HG02840 (cell line): ENCODE measurements around the gene SNX25.
"Not testable (repeated sequence)": the region's sequence is repeated elsewhere in the genome, so short reads cannot be mapped to it uniquely, and the experiment has no call there.

Source experiments
- ATAC-seq: cut with Tn5 transposase; IDR thresholded peaks from one replicate; pipeline ENCODE4 v1.9.1; 2021; ENCODE audit warnings: mild to moderate bottlenecking, moderate library complexity, moderate number of reproducible peaks; ENCODE audit not compliant: unreplicated experiment, low FRiP score

The SNX25 gene

DNA sequence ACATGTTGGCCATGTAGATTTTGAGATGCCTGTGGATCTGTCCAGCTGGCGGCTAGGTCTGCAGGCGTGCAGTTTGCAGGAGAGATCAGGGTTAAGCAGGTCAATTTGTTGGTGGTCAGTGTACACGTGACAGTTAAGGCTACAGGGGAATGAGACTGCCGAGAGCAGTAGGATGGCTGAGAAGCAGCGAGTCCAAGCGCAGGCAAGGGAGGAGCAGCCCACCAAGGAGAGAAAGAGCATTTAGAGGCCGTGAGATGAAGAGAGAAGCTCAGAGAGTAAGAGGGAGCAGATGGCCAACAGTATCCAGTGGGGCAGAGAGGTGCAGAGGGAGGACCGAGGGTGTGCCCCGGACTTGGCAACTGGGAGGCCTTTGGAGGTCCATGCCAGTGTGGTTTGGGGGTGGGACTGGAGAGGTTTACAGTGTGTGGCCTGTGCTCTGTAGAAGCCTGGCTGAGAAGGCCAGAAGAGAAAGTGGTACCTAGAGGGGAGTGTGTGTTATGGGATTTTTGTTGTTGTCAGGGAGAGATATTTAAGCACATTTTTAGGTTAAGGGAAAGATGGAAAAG is 18.4 kb downstream of the SNX25 start:
- ATAC-seq, result no peak

DNA sequence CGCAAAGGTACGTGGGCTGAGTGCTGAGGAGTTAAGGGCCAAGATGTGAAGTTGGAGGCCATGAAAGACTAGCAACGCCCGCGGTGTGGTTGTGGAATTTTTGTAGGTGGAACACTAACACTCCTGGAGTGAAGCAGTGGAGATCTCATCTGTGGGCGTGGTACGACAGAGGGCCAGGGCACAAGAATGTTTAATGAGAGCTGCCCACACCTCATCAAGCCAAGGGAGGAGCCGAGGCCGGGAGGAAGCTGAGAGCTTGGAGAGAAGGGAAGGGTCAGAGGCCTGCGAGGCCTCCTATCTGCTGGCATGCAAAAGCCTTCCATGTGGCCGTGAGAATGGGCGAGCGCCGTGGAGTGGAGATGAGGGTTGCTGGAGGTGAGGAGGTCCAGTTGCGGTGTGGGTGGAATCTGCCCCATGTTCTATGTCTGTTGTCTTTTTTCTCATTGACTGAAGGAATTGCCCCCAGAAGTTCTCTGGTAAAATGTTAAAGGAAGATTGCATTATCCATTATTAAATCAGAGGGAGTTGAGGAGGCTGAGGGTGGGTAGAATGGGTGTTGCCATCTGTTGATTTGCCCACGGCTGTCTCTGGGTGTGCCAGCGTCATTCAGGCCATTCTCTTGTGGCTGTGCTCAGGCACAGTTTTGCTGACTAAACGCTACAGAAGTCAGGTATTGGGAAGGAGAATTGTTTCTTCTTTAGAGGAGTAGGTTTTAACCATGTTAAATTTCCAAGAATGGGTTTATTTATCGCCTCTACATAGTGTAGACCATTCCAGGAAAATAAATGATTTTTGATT is 19.8 kb downstream of the SNX25 start:
- ATAC-seq, result no peak

DNA sequence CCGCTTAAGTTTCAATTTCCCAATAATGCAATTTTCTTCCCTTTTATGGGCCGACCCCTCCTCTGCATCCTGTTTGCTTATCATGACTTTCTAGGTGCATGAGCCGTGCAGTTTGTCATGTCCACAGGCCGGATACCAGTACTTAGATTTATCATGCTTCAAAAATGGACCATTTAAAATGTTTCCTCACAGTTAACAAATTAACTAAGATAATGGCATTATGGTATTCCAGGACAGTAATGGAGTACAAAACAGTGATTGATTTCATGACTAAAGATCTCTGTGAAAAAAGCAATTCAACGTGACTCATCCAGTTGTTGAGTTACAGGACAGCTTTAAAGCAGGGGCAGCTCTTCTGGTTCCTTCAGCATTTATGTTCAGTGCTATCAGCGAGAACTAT is 23.0 kb downstream of the SNX25 start:
- ATAC-seq, result no peak

DNA sequence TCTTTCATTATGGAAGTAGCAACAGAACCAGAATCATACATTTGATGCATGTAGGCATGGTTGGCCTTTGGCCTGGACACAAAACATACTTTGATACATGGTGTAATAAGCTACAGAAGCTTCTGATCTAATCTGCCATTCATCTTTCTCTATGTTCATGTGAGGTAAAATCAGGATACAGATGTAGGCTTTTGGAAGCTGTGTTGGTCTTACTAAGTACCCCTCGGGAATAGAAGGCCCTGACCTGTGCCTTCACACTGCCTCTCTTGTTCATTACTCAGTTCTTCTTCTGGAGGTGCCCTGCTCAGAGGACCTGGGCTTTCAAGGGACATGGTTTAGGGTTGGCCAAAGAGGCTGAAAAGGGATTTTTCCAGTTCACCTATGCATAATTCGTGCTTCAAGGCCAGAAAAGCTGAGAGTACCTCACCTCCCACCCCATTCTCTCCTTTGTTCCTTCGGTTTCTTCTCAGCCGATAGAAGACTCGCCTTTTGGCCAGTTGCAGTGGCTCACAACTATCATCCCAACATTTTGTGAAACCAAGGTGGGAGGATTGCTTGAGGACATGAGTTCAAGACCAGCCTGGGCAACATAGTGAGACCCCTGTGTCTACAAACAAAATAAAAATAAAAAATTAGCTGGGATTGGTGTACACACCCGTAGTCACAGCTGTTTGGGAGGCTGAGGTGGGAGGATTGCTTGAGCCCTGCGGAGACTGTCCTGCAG is 25.9 kb downstream of the SNX25 start:
- no peak for ATAC-seq

DNA sequence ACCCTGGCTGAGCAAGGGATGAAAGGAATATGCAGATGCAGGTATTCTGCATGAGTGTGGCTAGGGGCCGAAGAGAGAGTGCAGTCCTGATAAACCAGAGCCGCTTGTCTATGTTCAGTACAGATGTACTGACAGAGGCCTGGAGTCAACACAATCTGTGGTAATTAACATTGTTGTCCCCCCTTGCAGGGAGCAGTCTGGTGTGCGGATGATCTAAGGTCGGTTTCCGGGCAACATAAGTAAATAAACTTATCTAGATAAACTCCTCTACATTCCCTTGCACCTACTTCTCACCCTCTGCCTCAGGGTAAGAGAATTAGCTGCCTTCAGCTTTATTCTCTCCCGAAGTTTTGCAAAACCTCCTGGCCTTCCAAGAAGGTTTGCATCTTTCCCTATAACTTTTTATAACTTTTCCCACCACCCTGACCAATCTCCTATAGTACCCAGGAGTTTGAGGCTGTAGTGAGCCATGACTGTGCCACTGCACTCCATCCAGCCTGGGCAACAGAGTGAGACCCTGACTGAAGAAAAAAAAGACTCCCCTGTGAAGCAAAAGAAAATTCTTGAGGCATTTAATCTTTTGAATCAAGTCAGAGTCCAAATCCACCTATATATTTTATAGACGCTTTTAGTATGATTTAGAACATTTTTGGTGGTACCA is 26.6 kb downstream of the SNX25 start:
- ATAC-seq, result no peak

DNA sequence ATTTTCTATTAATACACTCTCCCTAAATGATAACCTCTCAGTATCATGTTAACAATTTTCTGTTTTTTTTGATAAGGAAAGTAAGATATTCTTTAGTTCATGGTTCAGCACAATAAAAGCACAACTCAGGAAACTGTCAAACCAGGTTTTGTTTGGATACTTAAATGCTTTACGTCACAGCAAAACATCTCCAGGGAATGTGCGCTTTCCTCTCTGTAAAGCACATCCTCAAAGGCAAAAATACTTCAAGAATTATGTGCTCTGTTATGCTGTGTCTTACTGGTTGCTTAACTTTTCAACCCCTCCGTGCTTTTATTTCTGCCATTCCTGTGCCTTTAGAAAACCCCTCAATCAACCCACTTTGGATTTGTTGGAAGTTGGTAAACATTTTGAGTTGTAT is 27.8 kb downstream of the SNX25 start:
- ATAC-seq, result no peak

DNA sequence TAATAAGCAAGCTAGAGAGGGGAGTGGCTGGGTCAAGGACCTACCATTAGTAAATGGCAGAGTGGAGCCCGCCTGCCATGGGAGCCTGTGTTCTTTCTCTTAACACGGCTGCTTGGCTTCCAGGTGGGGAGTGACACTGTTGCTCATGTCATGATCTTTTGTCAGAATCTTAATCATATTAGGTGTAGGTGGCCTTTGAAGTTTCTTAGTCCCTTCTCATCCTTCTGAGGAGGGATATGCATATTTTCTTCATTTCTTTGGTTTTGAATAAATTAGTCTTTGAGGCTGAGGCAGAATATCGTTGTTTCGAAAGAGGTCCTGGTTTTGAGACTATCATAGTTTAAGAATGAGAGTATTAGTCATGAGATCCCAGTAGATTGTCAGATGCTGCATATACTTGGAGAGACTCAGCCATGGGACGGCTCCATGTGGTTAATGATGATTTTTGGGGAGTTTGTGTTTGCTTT is 28.9 kb downstream of the SNX25 start:
- ATAC-seq, result no peak

DNA sequence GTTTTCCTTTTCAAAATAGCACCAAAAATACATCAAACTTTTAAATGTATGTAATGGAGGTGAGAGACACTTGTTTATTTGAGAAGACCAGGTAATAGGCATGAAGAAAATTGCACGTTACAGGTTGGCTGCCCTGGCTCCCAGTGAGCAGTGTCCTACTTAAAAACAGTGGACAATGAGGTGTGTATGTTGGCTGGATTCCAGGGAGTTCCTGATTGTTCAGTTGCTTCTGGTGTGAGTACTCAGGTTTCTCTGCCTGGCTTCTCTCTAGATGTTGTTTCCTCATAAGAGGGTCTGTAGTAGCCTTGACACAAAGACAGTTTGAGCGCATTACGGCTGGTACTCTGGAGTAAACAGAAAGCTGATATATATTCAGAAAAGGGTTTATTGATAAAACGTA is 29.4 kb downstream of the SNX25 start:
- no peak for ATAC-seq

DNA sequence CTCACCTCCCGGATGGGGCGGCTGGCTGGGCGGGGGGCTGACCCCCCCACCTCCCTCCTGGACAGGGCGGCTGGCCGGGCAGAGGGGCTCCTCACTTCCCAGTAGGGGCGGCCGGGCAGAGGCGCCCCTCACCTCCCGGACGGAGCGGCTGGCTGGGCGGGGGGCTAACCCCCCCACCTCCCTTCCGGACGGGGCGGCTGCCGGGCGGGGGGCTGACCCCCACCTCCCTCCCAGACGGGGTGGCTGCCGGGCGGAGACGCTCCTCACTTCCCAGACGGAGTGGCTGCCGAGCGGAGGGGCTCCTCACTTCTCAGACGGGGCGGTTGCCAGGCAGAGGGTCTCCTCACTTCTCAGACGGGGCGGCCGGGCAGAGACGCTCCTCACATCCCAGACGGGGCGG is 31.1 kb downstream of the SNX25 start:
- not testable (repeated sequence) for ATAC-seq

DNA sequence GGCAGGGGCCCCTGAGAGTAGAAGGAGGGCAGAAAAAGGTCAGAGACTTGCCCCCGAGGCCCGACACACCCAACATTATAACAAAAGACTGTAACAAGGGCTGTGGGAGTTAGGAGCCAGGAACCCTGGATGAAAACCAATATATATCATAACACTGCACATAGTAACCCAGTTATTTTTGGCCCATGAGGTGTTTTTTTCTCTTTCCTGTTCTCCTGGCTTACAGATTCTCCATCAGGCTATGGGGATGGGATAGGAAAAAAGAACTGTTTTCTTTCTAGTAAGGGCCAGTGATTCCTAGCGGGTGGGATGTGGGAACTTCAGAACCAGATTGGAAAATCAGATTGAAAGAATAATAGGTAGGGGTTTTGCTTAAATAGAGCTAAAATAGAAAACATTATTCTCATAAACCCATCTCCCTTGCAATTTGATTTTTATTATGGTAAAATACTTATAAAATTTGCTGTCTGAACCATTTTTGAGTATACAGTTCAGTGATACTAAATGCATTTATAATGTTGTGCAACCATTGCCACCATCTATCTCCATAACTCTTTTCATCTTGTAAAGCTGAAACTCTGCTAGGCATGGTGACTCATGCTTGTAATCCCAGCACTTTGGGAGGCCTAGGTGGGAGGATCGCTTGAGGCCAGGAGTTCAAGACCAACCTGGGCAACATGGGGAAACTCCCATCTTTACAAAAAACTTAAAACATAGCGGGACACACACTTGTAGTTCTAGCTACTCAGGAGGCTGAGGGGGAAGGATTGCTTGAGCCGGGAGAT is 33.5 kb downstream of the SNX25 start:
- no peak for ATAC-seq

DNA sequence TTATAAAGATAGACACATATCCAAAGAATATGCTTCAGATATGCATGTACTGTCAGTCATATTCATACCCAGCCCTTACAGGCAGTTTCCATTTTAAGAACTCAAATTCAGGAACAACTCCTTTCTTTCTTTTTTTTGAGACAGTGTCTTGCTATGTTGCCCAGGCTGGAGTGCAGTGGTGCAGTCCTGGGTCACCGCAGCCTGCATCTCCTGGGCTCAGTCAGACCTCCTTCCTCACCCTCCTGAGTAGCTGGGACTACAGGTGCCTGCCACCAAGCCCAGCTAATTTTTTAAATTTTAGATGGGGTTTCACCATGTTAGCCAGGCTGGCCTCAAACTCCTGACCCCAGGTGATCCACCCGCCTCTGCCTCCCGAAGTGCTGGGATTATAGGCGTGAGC is 34.5 kb downstream of the SNX25 start:
- no peak for ATAC-seq

DNA sequence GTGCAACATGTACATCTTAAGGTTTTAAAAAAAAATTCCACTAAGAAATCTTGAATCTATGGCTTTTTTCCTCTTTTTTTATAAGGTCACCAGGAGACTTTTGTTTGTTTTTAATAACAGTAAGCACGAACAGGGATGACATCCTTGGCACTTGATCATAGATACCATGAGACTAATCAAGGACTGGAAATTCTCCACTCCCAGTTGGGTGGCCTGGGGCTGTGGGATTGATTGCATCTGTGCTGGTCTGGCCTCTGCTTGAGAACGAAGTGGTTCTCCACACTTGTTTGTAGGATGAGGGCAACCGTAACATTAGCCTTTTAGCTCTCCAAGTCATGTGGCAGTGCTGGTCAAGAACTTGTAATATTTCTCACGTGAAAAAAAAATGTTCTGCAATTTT is 35.4 kb downstream of the SNX25 start:
- no peak for ATAC-seq

DNA sequence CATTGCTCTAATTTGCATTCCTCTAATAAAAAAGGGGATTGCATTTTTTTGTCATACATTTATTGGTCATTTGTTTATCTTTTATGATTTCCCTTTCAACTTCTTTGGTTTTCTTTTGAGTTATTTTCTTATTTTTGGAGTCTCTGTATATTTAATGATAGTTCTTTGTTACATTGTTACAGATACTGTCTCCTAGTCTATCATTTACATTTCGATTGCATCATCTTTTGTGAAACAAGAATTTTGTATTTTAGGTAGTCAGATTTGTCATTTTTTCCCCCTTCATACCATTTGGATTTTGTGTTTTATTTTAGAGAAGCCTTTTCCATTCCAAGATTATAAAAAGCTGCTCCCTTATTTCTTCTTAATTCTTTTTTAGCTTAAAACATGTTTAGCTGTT is 37.1 kb downstream of the SNX25 start:
- ATAC-seq, result no peak

DNA sequence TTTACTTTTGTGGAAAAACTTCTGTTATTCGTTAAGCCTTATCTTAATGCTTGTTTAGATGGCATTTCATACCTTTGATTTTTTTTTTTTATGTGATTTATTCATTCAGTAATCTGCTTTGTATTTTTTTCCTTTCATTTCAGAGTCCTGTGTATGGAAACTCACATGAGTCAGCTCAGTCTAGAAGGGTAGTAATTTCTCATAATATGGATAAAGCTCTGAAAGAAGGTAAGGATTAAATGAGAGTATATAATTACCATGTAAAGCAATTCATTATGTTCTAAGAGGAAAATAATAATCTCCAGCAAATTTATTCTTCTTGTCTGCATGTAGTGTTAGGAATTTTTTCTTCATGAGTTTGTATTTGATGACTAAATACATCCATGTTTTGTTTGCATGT is 37.8 kb downstream of the SNX25 start:
- ATAC-seq, result no peak

DNA sequence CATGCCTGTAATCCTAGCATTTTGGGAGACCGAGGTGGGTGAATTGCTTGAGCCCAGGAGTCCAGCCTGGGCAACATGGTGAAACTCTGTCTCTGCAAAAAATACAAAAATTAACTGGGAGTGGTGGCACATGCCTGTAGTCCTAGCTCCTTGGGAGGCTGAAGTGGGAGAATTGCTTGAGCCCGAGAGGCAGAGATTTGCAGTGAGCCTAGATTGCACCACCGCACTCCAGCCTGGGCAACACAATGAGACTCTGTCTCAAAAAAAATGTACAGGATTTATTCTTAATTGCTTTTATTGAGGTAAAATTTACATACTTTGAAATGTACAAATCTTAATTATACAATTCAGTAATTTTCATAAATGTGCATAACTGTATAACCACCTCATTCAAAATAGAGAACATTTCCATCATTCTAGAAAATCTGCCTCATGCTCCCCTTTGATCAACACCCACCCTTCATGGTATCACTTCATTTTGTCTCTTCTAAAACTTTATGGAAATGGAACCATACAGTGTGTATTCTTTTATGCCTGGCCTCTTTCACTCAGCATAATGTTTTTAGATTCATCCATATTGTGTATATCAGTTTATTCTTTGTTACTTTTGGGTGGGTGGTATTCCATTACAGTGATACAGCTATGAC is 39.1 kb downstream of the SNX25 start:
- ATAC-seq, result no peak

DNA sequence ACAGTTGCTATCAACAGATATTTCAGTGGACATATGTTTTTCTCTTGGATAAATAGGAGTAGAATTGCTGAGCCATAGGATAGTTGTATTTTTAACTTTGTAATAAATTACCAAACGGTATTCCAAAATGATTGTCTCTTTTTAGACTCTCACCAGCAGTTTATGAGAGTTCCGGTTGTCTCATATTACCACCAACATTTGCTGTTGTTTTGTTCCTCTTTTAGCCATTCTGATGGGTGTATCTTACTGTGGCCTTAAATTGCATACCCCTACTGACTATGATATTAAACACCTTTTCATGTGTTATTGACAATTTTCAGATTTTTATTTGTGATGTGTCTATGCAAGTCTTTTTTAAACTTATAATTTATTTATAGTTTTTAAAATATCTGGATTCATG is 39.7 kb downstream of the SNX25 start:
- no peak for ATAC-seq

DNA sequence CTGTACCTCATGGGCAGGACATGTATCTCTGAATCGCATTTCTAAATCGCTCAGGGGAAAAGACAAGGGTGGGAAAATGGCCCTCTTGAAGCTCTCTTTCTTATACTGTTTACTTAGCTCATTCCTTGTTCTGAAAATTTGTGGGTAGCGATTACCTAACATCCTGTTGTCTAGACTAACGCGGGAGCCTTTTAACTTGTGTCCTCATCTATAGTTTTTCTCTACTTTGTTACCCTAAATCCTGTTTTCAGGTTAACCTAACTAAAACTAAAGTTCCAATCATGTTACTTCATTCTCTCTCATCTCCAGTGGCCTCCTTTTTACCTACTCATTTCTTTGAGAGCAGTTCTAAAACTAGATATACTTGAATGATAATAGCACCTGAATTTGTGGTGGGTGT is 45.0 kb downstream of the SNX25 start:
- no peak for ATAC-seq

DNA sequence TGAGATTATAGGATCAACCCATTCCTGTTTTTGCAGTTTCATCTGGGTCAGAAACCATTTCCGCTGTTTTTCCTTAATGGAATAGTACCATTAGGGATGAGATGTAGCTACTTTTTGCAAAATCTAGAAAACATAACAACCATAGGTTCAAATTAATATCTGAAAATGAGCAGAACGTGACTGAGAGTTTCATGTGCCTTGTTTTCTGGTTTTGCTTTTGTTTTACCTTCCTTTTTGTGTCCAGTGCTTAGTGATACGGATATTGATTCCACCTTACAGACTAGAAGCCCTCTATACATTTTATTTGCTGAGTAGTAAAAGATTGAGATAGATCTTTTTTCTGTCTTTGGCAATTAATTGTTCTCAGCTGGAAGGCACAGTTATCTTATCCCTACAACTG is 46.5 kb downstream of the SNX25 start:
- ATAC-seq, result no peak

DNA sequence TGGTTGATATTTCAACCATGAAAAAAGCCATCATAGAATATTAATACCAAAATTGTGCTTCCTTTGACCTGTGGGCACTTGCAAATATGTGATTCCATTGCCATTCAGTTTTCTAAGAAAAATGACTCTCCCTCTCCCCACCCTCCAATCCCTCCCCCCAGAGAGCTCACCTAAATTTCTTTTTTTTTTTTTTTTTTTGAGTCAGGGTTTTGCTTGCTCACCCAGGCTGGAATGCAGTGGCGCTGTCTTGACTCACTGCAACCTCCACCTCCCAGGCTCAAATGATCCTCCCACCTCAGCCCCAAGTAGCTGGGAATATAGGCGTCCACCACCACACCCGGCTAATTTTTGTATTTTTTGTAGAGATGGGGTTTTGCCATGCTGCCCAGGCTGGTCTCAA is 47.0 kb downstream of the SNX25 start:
- ATAC-seq, result no peak

DNA sequence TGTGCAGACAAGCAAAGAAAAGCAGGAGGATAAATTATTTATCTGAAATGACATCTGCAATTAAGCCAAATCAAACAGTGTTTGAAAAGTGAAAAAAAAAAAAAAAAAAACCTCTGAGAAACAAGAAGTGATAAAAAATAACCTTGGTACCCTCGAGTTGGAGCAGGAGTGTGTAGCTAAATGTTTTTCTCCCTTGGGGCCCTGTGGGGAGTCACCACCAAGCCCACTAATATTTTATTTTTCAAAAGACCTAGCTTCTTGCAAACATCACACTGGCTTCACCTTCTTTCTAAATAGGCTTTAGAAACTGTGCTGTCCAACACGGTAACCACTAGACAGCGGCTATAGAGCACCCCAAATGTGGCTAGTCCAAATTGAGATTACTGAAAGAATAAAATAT is 47.7 kb downstream of the SNX25 start:
- no peak for ATAC-seq
